HepG2 (cell line): ENCODE measurements around the gene TOB1. TPM values are rescaled to one million over a fixed set of nuclear protein-coding genes. Genes with fewer than 3 reads are reported as not detected.

ENCODE experiments used
- CHD4 ChIP-seq: fragments of 200-600 bp; sonication (generic); IDR thresholded peaks from 2 replicates; pipeline ENCODE4 v1.7.0; 2017; ENCODE audit warnings: mild to moderate bottlenecking, low read length, borderline replicate concordance
- DNMT3B ChIP-seq: conservative IDR thresholded peaks from 2 replicates; pipeline ENCODE4 v1.6.1; 2016; ENCODE audit warnings: missing biosample characterization, control low read depth
- EHMT2 ChIP-seq: fragments of 200-600 bp; sonication (generic); IDR thresholded peaks from 2 replicates; pipeline ENCODE4 v1.7.0; 2017; ENCODE audit warnings: antibody characterized with exemption, low read depth, low read length, borderline replicate concordance
- FIP1L1 ChIP-seq: fragments of 200-400 bp; formaldehyde crosslinking; IDR thresholded peaks from 2 replicates; pipeline ENCODE4 v1.6.1; 2018; ENCODE audit warnings: low read depth, mild to moderate bottlenecking, low read length, moderate library complexity, borderline replicate concordance; ENCODE audit not compliant: insufficient read depth
- HNRNPH1 ChIP-seq: fragments of 200-400 bp; formaldehyde crosslinking; optimal IDR thresholded peaks from 2 replicates; pipeline ENCODE3; 2017; ENCODE audit warnings: mild to moderate bottlenecking, low read depth, low read length
- HOXA5 ChIP-seq: sonication (generic); formaldehyde crosslinking; IDR thresholded peaks from 2 replicates; pipeline ENCODE4 v1.4.0; 2020; ENCODE audit warnings: missing genetic modification reagents
- MAFG ChIP-seq: sonication (generic); formaldehyde crosslinking; IDR thresholded peaks from 2 replicates; pipeline ENCODE4 v1.5.1; 2020; ENCODE audit warnings: mild to moderate bottlenecking, missing genetic modification reagents
- MBNL3 ChIP-seq: fragments of 250-450 bp; sonication (Bioruptor Pico); conservative IDR thresholded peaks from 2 replicates; pipeline ENCODE4 v1.8.0; 2022; ENCODE audit warnings: mild to moderate bottlenecking, inconsistent platforms
- MED1 ChIP-seq: sonication (generic); formaldehyde crosslinking; IDR thresholded peaks from 2 replicates; pipeline ENCODE4 v1.4.0; 2020; ENCODE audit warnings: missing genetic modification reagents
- SPEN ChIP-seq: sonication (generic); formaldehyde crosslinking; IDR thresholded peaks from 2 replicates; pipeline ENCODE4 v1.5.1; 2020; ENCODE audit warnings: low read depth, mild to moderate bottlenecking, missing genetic modification reagents
- TERF1 ChIP-seq: sonication (generic); formaldehyde crosslinking; IDR thresholded peaks from 2 replicates; pipeline ENCODE4 v1.8.0; 2022; ENCODE audit warnings: mild to moderate bottlenecking, missing genetic modification reagents, moderate library complexity
- ZBTB33 ChIP-seq: sonication (generic); formaldehyde crosslinking; IDR thresholded peaks from 2 replicates; pipeline ENCODE4 v1.4.0; 2020; ENCODE audit warnings: missing genetic modification reagents
- ZBTB7B ChIP-seq: sonication (generic); formaldehyde crosslinking; IDR thresholded peaks from 2 replicates; pipeline ENCODE4 v1.4.0; 2020; ENCODE audit warnings: missing genetic modification reagents
- ZFAT ChIP-seq: sonication (generic); formaldehyde crosslinking; conservative IDR thresholded peaks from 2 replicates; pipeline ENCODE4 v1.8.1; 2023; ENCODE audit warnings: missing genetic modification reagents, inconsistent platforms
- ZNF30 ChIP-seq: sonication (generic); formaldehyde crosslinking; IDR thresholded peaks from 2 replicates; pipeline ENCODE4 v1.5.0; 2020; ENCODE audit warnings: mild to moderate bottlenecking, missing genetic modification reagents
- ZNF362 ChIP-seq: sonication (generic); formaldehyde crosslinking; IDR thresholded peaks from 2 replicates; pipeline ENCODE4 v1.4.0; 2020; ENCODE audit warnings: missing genetic modification reagents, mild to moderate bottlenecking, borderline replicate concordance
- ZNF547 ChIP-seq: sonication (generic); formaldehyde crosslinking; IDR thresholded peaks from 2 replicates; pipeline ENCODE4 v1.5.1; 2020; ENCODE audit warnings: mild to moderate bottlenecking, missing genetic modification reagents
- ZNF761 ChIP-seq: sonication (generic); formaldehyde crosslinking; conservative IDR thresholded peaks from 2 replicates; pipeline ENCODE4 v1.4.0; 2020; ENCODE audit warnings: mild to moderate bottlenecking, missing genetic modification reagents
- ZXDC ChIP-seq: sonication (generic); formaldehyde crosslinking; IDR thresholded peaks from 2 replicates; pipeline ENCODE4 v1.5.0; 2020; ENCODE audit warnings: mild to moderate bottlenecking, missing genetic modification reagents
- polyA plus RNA-seq, 8 experiments: library from polyadenylated mRNA; depleted of rRNA in 3 of 8; stranded (reverse) in 7 of 8; unstranded in 1 of 8; fragments of >200 nt; fragmentation: Illumina TruSeq in 4 of 8; extraction: Trizol in 4 of 8; gene quantifications; 2 replicates each; pipeline versions ENCODE4 v1.2.1 to v1.2.3, GENCODE V29; 2011 to 2016; ENCODE audit warnings: low read depth in 4 of 8, missing spikeins in 1 of 8, mixed read lengths in 1 of 8; ENCODE audit not compliant: insufficient read depth in 1 of 8
- total RNA-seq, 5 experiments: library from RNA; depleted of rRNA; stranded (reverse); fragments of >200 nt; fragmentation: Illumina TruSeq; extraction: Trizol; gene quantifications; 2 replicates each; pipeline ENCODE4 v1.2.3, GENCODE V29; 2016; ENCODE audit warnings: low read depth in 1 of 5
- TF ChIP-seq, protein P1 (sequence below): sonication (generic); formaldehyde crosslinking; IDR thresholded peaks from 2 replicates; pipeline ENCODE4 v1.5.1; 2020; ENCODE audit warnings: missing genetic modification reagents, mild to moderate bottlenecking, borderline replicate concordance

The TOB1 gene
- total and polyA plus RNA-seq, 2 of the 13 experiments (the other 11 are each of a cell fraction or from before 2014, with no cell fraction given) = 21.9 to 57.7 TPM

- TF ChIP-seq ZNF362 = no peak
- TF ChIP-seq, protein P1, sequence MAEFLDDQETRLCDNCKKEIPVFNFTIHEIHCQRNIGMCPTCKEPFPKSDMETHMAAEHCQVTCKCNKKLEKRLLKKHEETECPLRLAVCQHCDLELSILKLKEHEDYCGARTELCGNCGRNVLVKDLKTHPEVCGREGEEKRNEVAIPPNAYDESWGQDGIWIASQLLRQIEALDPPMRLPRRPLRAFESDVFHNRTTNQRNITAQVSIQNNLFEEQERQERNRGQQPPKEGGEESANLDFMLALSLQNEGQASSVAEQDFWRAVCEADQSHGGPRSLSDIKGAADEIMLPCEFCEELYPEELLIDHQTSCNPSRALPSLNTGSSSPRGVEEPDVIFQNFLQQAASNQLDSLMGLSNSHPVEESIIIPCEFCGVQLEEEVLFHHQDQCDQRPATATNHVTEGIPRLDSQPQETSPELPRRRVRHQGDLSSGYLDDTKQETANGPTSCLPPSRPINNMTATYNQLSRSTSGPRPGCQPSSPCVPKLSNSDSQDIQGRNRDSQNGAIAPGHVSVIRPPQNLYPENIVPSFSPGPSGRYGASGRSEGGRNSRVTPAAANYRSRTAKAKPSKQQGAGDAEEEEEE = no peak
- no peak for TF ChIP-seq CHD4
- no peak for TF ChIP-seq ZNF547 (CRISPR knock-in tag)
- no peak for TF ChIP-seq ZBTB33
- TF ChIP-seq ZXDC = no peak
- TF ChIP-seq ZNF30 (CRISPR knock-in tag) = no peak
- no peak for TF ChIP-seq MAFG (CRISPR knock-in tag)
- TF ChIP-seq TERF1 (CRISPR knock-in tag) = no peak
- TF ChIP-seq FIP1L1 = no peak
- no peak for TF ChIP-seq ZFAT (CRISPR knock-in tag)
- TF ChIP-seq EHMT2 = no peak
- TF ChIP-seq ZBTB7B (CRISPR knock-in tag) = no peak
- 0 out of 2 replicates have a peak, but pooled peaks have one; percentile 26 for TF ChIP-seq SPEN (CRISPR knock-in tag)
- no peak for TF ChIP-seq MED1 (CRISPR knock-in tag)
- no peak for TF ChIP-seq DNMT3B (CRISPR knock-in tag)
- no peak for TF ChIP-seq MBNL3 (CRISPR knock-in tag)
- TF ChIP-seq HNRNPH1 = no peak
- 0 out of 2 replicates have a peak, but pooled peaks have one; percentile 6 for TF ChIP-seq HOXA5
- no peak for TF ChIP-seq ZNF761 (CRISPR knock-in tag)
Observed at GRCh38 chr17:50899559-50900319, 33.6 kb upstream of the TOB1 start (continued).
